Epithelial cell of esophagus (primary cell): Measurements from ENCODE around the gene MAD2L2.

ENCODE experiments used
- DNase-seq: peaks from one replicate; pipeline ENCODE4 v3.0.0; 2010; ENCODE audit warnings: low read depth
- H3K4me3 ChIP-seq: 2 replicates; pipeline ENCODE4 v1.5.1; 2011; ENCODE audit warnings: mild to moderate bottlenecking, low read length, control low read depth
- TF ChIP-seq, protein P1 (sequence below): IDR thresholded peaks from 2 replicates; pipeline ENCODE4 v1.5.1; 2011; ENCODE audit warnings: low read depth, mild to moderate bottlenecking, low read length, control low read depth, inconsistent platforms; ENCODE audit not compliant: insufficient read depth; ENCODE audit errors: missing control alignments

Gene MAD2L2

DNA sequence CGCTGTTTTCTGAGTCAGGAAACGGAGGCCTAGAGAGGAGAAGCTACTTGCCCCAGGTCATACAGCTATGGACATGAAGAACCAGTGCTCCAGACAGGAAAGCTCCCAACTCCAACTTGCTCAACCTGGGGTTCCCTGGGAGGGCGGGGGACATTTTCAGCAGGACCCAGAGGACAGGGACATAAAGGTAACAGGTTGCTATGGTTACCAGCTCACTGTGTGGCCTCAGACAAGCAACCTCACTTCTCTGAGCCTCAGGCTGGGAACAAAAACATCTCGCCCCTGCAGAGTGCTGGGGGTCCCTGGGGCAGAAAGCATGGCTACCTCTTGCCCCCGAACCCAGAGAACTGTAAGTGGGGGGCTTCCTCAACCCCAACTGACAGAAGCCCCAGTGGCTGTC lies 42.8 kb downstream of the MAD2L2 start:
- H3K4me3 ChIP-seq = no peak overlapping the region
- DNase-seq = no peak
- TF ChIP-seq, protein P1, sequence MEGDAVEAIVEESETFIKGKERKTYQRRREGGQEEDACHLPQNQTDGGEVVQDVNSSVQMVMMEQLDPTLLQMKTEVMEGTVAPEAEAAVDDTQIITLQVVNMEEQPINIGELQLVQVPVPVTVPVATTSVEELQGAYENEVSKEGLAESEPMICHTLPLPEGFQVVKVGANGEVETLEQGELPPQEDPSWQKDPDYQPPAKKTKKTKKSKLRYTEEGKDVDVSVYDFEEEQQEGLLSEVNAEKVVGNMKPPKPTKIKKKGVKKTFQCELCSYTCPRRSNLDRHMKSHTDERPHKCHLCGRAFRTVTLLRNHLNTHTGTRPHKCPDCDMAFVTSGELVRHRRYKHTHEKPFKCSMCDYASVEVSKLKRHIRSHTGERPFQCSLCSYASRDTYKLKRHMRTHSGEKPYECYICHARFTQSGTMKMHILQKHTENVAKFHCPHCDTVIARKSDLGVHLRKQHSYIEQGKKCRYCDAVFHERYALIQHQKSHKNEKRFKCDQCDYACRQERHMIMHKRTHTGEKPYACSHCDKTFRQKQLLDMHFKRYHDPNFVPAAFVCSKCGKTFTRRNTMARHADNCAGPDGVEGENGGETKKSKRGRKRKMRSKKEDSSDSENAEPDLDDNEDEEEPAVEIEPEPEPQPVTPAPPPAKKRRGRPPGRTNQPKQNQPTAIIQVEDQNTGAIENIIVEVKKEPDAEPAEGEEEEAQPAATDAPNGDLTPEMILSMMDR = no peak

GRCh38 chr1:11634365-11635192 lies 46.4 kb downstream of the MAD2L2 start:
- DNase-seq = no peak
- H3K4me3 ChIP-seq = no peak overlapping the region
- TF ChIP-seq, protein P1 = no peak

DNA sequence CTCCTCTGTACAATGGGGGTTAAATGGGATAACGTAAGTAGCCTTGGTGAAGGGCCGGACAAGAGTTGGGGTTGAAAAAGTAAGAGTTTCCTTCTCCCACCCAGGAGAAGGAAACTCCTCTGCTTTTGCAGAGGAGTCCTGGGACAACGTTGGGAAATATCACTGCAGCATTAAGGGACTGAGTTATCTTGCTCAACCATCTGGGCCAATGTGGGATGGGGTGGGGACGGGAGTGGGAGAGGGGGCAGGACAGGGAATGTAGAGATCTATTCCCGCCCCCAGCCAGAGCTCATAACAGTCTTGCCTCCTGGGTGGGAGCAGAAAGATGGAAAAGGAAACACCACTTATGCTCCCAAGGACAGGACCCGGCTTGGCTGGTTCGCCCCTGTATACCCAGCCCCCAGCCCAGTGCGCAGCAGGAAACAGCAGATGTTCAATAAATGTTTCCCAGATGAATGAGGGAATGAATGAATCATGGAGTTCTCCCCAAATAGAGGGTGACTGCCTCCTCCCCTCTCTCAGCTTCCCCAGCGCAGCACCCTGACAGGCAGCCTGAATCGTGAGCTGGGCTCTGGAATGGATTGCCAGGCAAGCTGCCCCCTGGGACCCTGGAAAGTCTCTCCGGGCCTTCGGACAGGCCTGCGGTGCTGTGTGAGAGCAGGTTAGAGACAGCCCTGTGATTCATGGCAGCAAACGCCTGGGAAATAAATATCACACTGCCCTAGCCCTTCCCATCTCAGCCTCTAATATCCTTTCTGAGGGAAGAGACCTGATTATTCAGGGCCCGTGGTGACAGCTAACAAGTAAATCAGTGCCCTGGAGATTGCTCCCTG lies 51.5 kb downstream of the MAD2L2 start:
- TF ChIP-seq, protein P1 = no peak
- no peak for DNase-seq
- no peak overlapping the region for H3K4me3 ChIP-seq

- H3K4me3 ChIP-seq = no peak overlapping the region
- no peak for DNase-seq
- TF ChIP-seq, protein P1 = no peak
These were observed 52.2 kb downstream of the MAD2L2 start for GRCh38 chr1:11628767-11629166.

DNA sequence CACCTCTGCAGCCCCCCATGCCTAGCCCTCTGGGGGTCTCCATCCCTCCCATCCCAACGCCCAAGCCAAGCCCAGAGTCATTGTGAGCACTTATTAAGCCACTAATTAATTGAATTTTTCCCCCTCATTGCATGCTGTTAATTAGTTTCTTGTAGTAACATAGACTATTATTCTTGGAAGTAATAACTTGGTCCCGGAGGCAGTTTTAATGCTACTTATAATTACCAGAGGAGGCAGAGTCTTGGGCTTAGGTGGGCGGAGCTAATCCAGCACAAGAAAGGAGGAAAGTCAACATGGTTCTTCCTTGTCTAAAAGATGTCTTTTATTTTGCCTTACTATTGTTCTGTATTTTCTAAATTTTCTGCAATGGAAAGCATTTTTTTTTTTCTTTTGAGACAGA lies 54.4 kb downstream of the MAD2L2 start:
- TF ChIP-seq, protein P1 = no peak
- H3K4me3 ChIP-seq = no peak overlapping the region
- DNase-seq = no peak
